SH-SY5Y (cell line): ENCODE data around the gene PIK3C2G.

Source experiments
- GATA2 ChIP-seq: IDR thresholded peaks from 2 replicates; pipeline ENCODE4 v1.6.1; 2011; ENCODE audit warnings: mild to moderate bottlenecking, low read depth, low read length
- GATA3 ChIP-seq: IDR thresholded peaks from 2 replicates; pipeline ENCODE4 v1.6.1; 2011; ENCODE audit warnings: low read depth, mild to moderate bottlenecking, low read length, moderate library complexity

DNA sequence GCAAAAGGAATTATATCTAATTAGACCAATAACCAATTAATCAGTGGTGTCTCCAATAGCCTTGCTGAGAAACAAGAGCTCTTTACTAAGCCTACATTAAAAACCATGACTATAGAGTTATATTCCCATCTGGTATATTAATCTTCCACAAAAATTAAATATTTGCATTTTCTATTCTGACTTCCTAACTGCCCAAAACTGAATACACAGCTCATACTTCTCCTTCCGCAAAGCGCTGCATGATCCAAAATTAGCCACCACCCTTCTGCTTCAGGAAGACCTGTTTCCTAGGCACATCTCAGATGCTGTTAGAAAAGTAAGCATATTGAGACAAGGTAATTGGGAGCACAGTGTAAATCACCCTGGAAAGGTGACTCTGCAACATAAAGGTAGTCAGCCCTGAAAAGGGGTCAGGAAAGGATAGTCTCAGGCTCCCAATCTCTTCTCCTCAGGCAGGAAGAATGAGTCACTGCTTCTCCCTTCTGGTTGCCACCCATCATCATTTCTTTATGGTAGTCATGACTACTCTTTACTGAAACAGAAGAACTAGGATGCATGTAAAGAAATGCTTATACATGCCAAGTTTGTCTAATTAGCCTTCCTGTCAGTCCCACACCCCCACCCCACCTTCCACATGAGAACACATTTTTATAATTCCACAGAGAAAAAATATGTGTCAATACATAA, 422.2 kb downstream of the PIK3C2G start:
- TF ChIP-seq GATA2: no peak
- no peak for TF ChIP-seq GATA3
